Liver (tissue), 3 donors: Measurements from ENCODE around the gene ACTN4.

Experiments
- EGR1 ChIP-seq, 2 donors: IDR thresholded peaks; 2 replicates each; pipeline ENCODE4 v1.6.1; 2016 to 2018; ENCODE audit warnings: antibody characterized with exemption in 2 of 2, low read depth in 2 of 2
- FOXA1 ChIP-seq: IDR thresholded peaks from 2 replicates; pipeline ENCODE4 v1.6.1; 2016; ENCODE audit warnings: antibody characterized with exemption
- HNF4G ChIP-seq: IDR thresholded peaks from 2 replicates; pipeline ENCODE4 v1.6.1; 2016; ENCODE audit warnings: antibody characterized with exemption
- JUND ChIP-seq, 2 donors: IDR thresholded peaks; 2 replicates each; pipeline ENCODE4 v1.6.1; 2016; ENCODE audit warnings: antibody characterized with exemption in 2 of 2
- RAD21 ChIP-seq, 2 donors: IDR thresholded peaks; 2 replicates each; pipeline ENCODE4 v1.6.1; 2016; ENCODE audit warnings: antibody characterized with exemption in 2 of 2, mild to moderate bottlenecking in 2 of 2
- RXRA ChIP-seq, 2 donors: IDR thresholded peaks; 2 replicates each; pipeline ENCODE4 v1.6.1; 2017 to 2018; ENCODE audit warnings: antibody characterized with exemption in 2 of 2, mild to moderate bottlenecking in 1 of 2
- SP1 ChIP-seq: IDR thresholded peaks from 2 replicates; pipeline ENCODE4 v1.6.1; 2018; ENCODE audit warnings: antibody characterized with exemption, mild to moderate bottlenecking
- TAF1 ChIP-seq: conservative IDR thresholded peaks from 2 replicates; pipeline ENCODE4 v1.6.1; 2016; ENCODE audit warnings: antibody characterized with exemption, mild to moderate bottlenecking
- YY1 ChIP-seq: IDR thresholded peaks from 2 replicates; pipeline ENCODE4 v1.6.1; 2016; ENCODE audit warnings: antibody characterized with exemption, mild to moderate bottlenecking
- TF ChIP-seq, protein P1 (sequence below): fragments of 150-350 bp; IDR thresholded peaks from 2 replicates; pipeline ENCODE4 v1.5.1; 2017; ENCODE audit warnings: improper control_type of control experiment, low read depth, low read length; ENCODE audit not compliant: missing input control
- TF ChIP-seq, protein P2 (sequence below): IDR thresholded peaks from 2 replicates; pipeline ENCODE4 v1.6.1; 2016; ENCODE audit warnings: antibody characterized with exemption, mild to moderate bottlenecking
- donor health status: healthy.
- donor health status: healthy.

DNA sequence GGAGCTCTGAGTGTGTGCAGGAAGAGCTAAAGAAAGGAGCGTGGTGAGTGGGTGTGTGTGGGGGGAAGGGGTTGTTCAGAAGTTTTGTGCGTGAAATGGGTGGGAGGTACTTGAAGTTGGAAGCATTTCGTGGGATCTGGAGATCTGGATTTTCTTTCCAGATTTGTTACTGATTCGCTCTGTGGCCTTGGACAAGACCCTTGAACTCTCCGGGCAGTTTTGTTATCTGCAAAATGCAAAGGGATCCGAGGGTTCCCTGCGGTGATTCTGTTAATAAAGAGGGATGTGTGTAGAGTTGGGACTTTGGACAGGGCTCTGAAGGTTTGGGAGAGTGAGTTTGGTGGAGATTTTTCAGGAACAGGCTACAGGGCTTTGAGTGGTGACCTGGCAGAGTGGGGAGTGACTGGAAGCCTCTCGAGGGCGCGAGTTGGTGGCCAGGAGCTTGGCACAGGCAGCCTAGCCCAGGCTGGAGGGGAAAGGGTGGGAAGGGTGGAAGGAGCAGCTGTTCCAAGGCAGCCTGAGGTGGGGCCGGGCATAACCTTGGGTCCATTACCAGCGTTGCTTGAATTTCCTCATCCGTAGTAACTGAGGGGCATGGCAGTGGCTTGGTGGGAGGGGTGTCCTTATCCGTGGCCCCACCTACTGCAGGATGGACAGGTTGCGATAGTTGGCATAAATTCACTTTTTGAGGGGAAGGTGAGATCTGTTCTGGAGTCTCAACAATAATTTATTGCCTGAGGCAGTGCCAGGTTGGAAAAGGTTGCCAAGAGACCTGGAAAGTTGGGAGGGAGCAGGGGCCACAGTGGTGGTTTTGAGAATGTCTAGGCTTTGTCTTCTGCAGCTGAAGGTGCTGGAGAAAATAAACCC is 2.1 kb downstream of the ACTN4 start:
- peak; percentile 31 to 53 for TF ChIP-seq RAD21 (IDR thresholded peaks at IDR 0.05)
- TF ChIP-seq EGR1 (IDR thresholded peaks at IDR 0.05; ENCODE audit: low read depth in 2 of 2), result no peak
- TF ChIP-seq, protein P1, sequence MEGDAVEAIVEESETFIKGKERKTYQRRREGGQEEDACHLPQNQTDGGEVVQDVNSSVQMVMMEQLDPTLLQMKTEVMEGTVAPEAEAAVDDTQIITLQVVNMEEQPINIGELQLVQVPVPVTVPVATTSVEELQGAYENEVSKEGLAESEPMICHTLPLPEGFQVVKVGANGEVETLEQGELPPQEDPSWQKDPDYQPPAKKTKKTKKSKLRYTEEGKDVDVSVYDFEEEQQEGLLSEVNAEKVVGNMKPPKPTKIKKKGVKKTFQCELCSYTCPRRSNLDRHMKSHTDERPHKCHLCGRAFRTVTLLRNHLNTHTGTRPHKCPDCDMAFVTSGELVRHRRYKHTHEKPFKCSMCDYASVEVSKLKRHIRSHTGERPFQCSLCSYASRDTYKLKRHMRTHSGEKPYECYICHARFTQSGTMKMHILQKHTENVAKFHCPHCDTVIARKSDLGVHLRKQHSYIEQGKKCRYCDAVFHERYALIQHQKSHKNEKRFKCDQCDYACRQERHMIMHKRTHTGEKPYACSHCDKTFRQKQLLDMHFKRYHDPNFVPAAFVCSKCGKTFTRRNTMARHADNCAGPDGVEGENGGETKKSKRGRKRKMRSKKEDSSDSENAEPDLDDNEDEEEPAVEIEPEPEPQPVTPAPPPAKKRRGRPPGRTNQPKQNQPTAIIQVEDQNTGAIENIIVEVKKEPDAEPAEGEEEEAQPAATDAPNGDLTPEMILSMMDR, result no peak
- TF ChIP-seq, protein P2, sequence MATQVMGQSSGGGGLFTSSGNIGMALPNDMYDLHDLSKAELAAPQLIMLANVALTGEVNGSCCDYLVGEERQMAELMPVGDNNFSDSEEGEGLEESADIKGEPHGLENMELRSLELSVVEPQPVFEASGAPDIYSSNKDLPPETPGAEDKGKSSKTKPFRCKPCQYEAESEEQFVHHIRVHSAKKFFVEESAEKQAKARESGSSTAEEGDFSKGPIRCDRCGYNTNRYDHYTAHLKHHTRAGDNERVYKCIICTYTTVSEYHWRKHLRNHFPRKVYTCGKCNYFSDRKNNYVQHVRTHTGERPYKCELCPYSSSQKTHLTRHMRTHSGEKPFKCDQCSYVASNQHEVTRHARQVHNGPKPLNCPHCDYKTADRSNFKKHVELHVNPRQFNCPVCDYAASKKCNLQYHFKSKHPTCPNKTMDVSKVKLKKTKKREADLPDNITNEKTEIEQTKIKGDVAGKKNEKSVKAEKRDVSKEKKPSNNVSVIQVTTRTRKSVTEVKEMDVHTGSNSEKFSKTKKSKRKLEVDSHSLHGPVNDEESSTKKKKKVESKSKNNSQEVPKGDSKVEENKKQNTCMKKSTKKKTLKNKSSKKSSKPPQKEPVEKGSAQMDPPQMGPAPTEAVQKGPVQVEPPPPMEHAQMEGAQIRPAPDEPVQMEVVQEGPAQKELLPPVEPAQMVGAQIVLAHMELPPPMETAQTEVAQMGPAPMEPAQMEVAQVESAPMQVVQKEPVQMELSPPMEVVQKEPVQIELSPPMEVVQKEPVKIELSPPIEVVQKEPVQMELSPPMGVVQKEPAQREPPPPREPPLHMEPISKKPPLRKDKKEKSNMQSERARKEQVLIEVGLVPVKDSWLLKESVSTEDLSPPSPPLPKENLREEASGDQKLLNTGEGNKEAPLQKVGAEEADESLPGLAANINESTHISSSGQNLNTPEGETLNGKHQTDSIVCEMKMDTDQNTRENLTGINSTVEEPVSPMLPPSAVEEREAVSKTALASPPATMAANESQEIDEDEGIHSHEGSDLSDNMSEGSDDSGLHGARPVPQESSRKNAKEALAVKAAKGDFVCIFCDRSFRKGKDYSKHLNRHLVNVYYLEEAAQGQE, result no peak
- peak; percentile 55 for TF ChIP-seq YY1
- TF ChIP-seq TAF1, result peak; percentile 77
- TF ChIP-seq SP1, result peak; percentile 80
- peak; percentile 58 to 63 for TF ChIP-seq RXRA (IDR thresholded peaks at IDR 0.05)
- TF ChIP-seq JUND (IDR thresholded peaks at IDR 0.05), result no peak
- no peak for TF ChIP-seq FOXA1
- TF ChIP-seq HNF4G, result peak; percentile 75
